ENCODE measurements around the gene ATP2C1. TPM values are rescaled to one million over a fixed set of nuclear protein-coding genes. Genes with fewer than 3 reads are reported as not detected.

Gene ATP2C1
- total and polyA plus RNA-seq, 2 donors (not counting 1 experiment from before 2014, with no cell fraction given): 23.9 to 59.2 TPM

DNA sequence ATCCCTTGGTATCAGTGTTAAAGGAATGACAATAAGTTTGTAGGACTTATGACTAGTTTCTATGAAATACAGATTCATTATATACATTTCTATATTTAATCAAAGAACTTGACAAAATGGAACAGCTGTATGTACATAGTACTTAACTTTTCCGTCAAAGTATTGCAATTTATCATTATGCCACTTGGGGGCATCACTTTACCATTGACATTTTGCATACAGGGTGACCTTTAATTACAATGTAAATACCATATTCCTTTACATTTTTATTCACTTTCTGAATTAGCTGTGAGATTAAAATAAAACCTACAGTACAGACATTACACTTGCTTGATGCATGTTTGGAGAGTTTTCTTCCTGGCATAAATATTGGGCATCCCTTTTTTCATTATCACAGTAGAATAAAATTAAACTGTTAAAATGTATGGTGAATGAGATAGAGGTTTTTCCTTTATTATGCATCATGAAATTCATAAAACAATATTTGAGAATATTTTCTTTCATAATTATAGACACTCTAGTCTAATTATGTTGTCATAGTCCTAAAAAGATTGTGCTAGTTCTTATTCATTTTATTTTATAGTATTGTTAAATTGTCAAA is 139.7 kb downstream of the ATP2C1 start:
- Histone ChIP-seq H3K36me3 (replicated peaks in 1 of 2; ENCODE audit: control extremely low read depth in 1 of 2, control insufficient read depth in 1 of 2, extremely low read depth in 1 of 2, insufficient read depth in 2 of 2, low read length in 1 of 2) (no peaks in the 10 kb centered on the region), H4K20me1 (ENCODE audit: control insufficient read depth, insufficient read depth, low read length, poor library complexity, severe bottlenecking) (no peaks in the 10 kb centered on the region), H3K9me3 (ENCODE audit: control extremely low read depth in 1 of 3, control insufficient read depth in 2 of 3, insufficient read depth in 1 of 3, low read length in 2 of 3) (no peaks in the 10 kb centered on the region), H3K27ac (ENCODE audit: low read length in 2 of 2) (no peak overlapping the region), H3K4me3 (ENCODE audit: control extremely low read depth in 1 of 5, extremely low read depth in 1 of 5, insufficient read depth in 1 of 5, low read depth in 2 of 5, low read length in 4 of 5) (no peak overlapping the region), H3K79me2 (ENCODE audit: control insufficient read depth, insufficient read depth, low read length) (no peaks in the 10 kb centered on the region), H3K4me1 (ENCODE audit: control insufficient read depth in 2 of 2, insufficient read depth in 2 of 2, low read length in 2 of 2) (no peaks in the 10 kb centered on the region), H2AFZ (ENCODE audit: insufficient read depth, low read depth, low read length, poor library complexity, severe bottlenecking) (peak overlapping the region; percentile 13), H3K9ac (ENCODE audit: low read length) (no peak overlapping the region), H3K27me3 (replicated peaks in 1 of 4; ENCODE audit: control extremely low read depth in 1 of 4, control insufficient read depth in 3 of 4, insufficient read depth in 4 of 4, low read length in 3 of 4) (no peaks in the 10 kb centered on the region), H3K4me2 (replicated peaks; ENCODE audit: low read depth, low read length, poor library complexity, severe bottlenecking) (no peak overlapping the region)
- ATAC-seq (ENCODE audit: low read depth): peak; percentile 54
- no peaks in the 10 kb centered on the region for H3K9me3 Mint-ChIP-seq (ENCODE audit: insufficient read depth)
- H3K27me3 Mint-ChIP-seq: no peaks in the 10 kb centered on the region
- intact Hi-C loops (cut with micrococcal nuclease): loop anchor here (2.0 to 10.0 kb wide), 2 partner anchors 761 to 1309 kb away; no protein-coding TSS in a partner anchor
- TF ChIP-seq EZH2 (IDR thresholded peaks at IDR 0.05; ENCODE audit: borderline replicate concordance, insufficient read depth, low read depth, low read length, poor library complexity, severe bottlenecking): no peak
- TF ChIP-seq, protein P1, sequence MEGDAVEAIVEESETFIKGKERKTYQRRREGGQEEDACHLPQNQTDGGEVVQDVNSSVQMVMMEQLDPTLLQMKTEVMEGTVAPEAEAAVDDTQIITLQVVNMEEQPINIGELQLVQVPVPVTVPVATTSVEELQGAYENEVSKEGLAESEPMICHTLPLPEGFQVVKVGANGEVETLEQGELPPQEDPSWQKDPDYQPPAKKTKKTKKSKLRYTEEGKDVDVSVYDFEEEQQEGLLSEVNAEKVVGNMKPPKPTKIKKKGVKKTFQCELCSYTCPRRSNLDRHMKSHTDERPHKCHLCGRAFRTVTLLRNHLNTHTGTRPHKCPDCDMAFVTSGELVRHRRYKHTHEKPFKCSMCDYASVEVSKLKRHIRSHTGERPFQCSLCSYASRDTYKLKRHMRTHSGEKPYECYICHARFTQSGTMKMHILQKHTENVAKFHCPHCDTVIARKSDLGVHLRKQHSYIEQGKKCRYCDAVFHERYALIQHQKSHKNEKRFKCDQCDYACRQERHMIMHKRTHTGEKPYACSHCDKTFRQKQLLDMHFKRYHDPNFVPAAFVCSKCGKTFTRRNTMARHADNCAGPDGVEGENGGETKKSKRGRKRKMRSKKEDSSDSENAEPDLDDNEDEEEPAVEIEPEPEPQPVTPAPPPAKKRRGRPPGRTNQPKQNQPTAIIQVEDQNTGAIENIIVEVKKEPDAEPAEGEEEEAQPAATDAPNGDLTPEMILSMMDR (IDR thresholded peaks at IDR 0.05): peak; percentile 87
- DNase-seq: peak; percentile 62
- no peaks in the 10 kb centered on the region for H3K4me1 Mint-ChIP-seq
- WGBS (ENCODE audit: insufficient coverage): no CpG with 5 or more reads among the region's 1 CpG
- no peak overlapping the region for H3K4me3 Mint-ChIP-seq
- POLR2A ChIA-PET: no interaction called here
- CTCF ChIA-PET: interaction anchor here (1.0 to 2.5 kb wide), 8 partner anchors 9 to 1317 kb away, joined by 3 to 12 read pairs (median 6); no protein-coding TSS in a partner anchor
- H3K27ac Mint-ChIP-seq: no peak overlapping the region

DNA sequence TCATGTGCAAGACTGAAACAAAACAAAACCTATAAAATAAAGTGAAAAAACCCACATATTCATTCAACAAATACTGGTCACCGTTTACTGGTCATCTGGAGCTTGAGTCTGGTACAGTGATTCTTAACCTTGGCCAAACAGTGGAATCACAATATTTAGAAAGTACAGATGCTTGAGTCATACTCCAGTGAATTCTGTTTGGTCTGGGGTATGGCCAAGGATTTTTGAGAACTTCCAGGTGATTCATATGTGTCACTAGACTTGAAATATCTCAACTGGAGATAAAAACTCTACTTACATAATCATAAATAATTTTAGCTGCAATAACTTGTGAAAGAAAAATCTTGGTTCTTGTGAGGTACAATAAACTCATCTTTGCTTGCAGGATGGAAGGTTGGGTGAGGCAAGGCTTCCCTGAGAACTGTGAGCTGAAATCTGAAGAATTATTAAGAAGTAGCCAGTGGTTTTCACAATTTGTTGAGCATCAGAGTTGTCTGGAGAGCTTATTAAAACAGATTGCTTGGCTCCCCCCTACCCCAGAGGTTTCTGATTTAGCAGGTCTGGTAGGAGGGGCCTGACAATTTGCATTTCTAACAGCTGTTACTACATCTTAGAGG is 142.4 kb downstream of the ATP2C1 start:
- DNase-seq: no peak
- WGBS (ENCODE audit: insufficient coverage): no CpG with 5 or more reads among the region's 1 CpG
- Histone ChIP-seq H3K9ac (ENCODE audit: low read length) (no peak overlapping the region), H3K27me3 (replicated peaks in 1 of 4; ENCODE audit: control extremely low read depth in 1 of 4, control insufficient read depth in 3 of 4, insufficient read depth in 4 of 4, low read length in 3 of 4) (no peaks in the 10 kb centered on the region), H3K27ac (ENCODE audit: low read length in 2 of 2) (no peak overlapping the region), H2AFZ (ENCODE audit: insufficient read depth, low read depth, low read length, poor library complexity, severe bottlenecking) (no peak overlapping the region), H4K20me1 (ENCODE audit: control insufficient read depth, insufficient read depth, low read length, poor library complexity, severe bottlenecking) (no peaks in the 10 kb centered on the region), H3K4me3 (ENCODE audit: control extremely low read depth in 1 of 5, extremely low read depth in 1 of 5, insufficient read depth in 1 of 5, low read depth in 2 of 5, low read length in 4 of 5) (no peak overlapping the region), H3K4me1 (ENCODE audit: control insufficient read depth in 2 of 2, insufficient read depth in 2 of 2, low read length in 2 of 2) (no peaks in the 10 kb centered on the region), H3K36me3 (replicated peaks in 1 of 2; ENCODE audit: control extremely low read depth in 1 of 2, control insufficient read depth in 1 of 2, extremely low read depth in 1 of 2, insufficient read depth in 2 of 2, low read length in 1 of 2) (no peaks in the 10 kb centered on the region), H3K4me2 (replicated peaks; ENCODE audit: low read depth, low read length, poor library complexity, severe bottlenecking) (no peak overlapping the region), H3K9me3 (ENCODE audit: control extremely low read depth in 1 of 3, control insufficient read depth in 2 of 3, insufficient read depth in 1 of 3, low read length in 2 of 3) (no peaks in the 10 kb centered on the region), H3K79me2 (ENCODE audit: control insufficient read depth, insufficient read depth, low read length) (no peaks in the 10 kb centered on the region)
- H3K9me3 Mint-ChIP-seq (ENCODE audit: insufficient read depth): no peaks in the 10 kb centered on the region
- no peak overlapping the region for H3K27ac Mint-ChIP-seq
- ATAC-seq (ENCODE audit: low read depth): no peak
- ChIA-PET CTCF (interaction anchor here (1.4 kb wide), 1 partner anchor 1305 kb away, joined by 4 read pairs; no protein-coding TSS in a partner anchor), POLR2A (no interaction called here)
- no peak overlapping the region for H3K4me3 Mint-ChIP-seq
- TF ChIP-seq EZH2 (IDR thresholded peaks at IDR 0.05; ENCODE audit: borderline replicate concordance, insufficient read depth, low read depth, low read length, poor library complexity, severe bottlenecking): no peak
- TF ChIP-seq, protein P1 (IDR thresholded peaks at IDR 0.05): no peak
- peaks cover 2% of the 10 kb centered on the region for H3K27me3 Mint-ChIP-seq
- intact Hi-C loops (cut with micrococcal nuclease): loop anchor here (10.0 kb wide), 1 partner anchor 758 kb away; no protein-coding TSS in a partner anchor
- H3K4me1 Mint-ChIP-seq: no peaks in the 10 kb centered on the region

Measured in B cell (primary cell).